EL (cell line): ENCODE data around the gene GPR39.

Source experiments
- DNase-seq: peaks from one replicate; pipeline ENCODE4 v3.0.0-alpha.2; 2016

GPR39 gene

DNA sequence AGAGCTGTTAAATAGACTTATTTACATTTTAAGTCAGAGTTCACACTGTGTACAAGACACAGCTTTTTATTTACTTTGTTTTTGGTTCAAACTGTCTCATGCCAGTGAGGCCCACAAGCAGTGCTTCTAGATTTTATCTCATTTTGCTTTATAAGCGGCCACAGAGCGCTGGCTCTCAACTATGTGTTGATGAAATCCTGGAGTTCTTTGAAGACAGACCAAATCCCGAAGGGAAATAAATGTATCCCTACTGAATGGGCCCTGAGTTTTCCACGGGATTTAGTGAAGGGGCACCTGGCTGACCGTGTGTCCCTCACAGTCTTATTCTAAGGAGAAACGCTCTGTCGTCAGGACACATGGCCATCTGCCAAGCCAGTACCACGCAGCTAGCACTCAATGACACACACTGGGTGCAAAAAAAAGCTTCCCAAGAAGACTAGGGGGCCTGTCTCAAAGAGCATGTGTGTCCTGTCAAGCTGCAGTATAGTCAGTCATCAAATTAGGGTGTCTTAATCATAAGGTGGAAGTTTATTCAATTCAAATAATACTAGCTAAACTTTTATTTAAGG lies 230.0 kb downstream of the GPR39 start:
- DNase-seq: no peak

DNA sequence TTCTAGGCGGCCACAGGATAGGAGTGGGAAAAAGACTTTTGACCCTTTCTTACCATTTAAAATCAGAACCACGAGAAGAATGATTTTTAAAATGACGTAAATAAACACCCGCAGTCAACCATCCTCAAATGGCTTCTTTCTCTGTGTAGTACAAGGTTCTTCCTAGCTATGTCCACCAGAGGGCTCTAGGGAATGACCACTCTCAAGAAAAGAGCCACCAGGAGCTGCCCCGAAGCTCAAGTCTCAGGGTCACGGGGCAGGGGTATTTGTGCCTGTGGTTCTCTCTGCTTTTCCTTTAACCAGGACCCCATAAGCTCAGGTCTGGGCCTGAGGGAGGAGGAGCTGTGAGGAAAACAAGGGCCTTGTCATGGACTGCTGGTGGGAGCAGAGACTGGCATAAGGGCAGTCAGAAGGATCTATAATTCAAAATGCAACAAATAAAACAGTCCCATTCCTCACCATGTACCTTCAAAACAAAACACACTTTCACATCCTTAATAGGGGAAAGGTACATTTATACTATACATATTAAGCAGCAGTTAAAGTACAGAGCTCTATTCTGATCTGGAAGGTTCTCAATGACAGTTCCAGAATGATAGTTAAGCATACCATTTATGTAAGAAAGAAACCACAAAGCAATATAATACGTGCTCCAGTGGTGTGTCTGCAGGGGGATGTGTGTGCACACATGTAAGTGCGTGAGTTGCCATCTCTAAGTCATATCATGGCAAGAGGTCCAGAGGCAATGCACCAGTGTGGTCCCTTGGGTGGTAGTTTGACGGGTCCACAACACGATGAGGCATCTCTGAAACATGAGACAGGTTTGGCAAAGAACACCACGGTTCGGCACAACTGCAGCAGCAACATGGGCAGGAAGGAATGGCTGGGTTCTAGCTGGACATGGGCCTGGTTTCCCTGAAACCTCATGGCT lies 234.8 kb downstream of the GPR39 start:
- DNase-seq: peak; percentile 48

GRCh38 chr2:132652474-132652873 lies 235.9 kb downstream of the GPR39 start:
- no peak for DNase-seq

DNA sequence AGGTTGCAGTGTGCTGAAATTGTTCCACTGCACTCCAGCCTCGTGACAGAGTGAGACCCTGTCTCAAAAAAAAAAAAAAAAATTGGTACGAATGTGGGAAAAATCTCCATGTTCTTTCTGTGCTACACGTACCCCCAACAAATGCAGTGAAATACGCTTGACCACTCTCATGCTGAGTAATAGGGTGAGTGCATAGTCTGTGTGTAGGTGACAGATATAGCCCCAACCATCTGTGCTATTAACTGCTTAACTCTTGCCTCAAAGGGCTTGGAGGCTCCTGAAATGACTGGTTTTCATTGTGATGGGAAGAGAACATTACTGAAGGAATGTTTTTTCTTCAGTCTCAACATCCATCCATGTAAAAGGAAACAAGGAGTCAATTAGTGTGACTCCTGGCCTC lies 237.7 kb downstream of the GPR39 start:
- no peak for DNase-seq

GRCh38 chr2:132654968-132655367 lies 238.4 kb downstream of the GPR39 start:
- no peak for DNase-seq

GRCh38 chr2:132656266-132656975 lies 239.8 kb downstream of the GPR39 start:
- DNase-seq: no peak

DNA sequence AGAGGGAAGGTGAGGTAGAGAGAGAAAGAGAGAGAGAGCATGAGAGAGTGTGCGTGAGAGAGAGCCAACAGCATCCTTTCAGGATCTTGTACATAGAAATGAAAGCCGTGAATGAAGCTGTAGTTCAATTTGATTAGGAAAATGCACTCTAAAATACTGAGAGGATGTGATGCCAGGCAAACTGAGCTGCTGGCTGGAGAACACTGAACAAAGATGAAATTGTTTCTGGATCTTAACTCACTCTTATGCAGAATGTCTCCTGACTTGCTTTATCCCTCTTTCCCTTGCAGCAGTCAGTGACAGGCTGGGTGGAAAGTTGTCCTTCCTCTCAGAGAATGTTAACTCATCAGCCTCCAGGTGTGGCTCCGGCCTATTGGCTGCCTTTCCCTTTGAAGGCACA lies 242.7 kb downstream of the GPR39 start:
- DNase-seq: no peak

- DNase-seq: peak; percentile 11
Observed at GRCh38 chr2:132662732-132663131, 246.1 kb downstream of the GPR39 start.

- no peak for DNase-seq
Observed at GRCh38 chr2:132664096-132664495, 247.5 kb downstream of the GPR39 start.

- no peak for DNase-seq
Observed at GRCh38 chr2:132665401-132666140, 249.0 kb downstream of the GPR39 start.

DNA sequence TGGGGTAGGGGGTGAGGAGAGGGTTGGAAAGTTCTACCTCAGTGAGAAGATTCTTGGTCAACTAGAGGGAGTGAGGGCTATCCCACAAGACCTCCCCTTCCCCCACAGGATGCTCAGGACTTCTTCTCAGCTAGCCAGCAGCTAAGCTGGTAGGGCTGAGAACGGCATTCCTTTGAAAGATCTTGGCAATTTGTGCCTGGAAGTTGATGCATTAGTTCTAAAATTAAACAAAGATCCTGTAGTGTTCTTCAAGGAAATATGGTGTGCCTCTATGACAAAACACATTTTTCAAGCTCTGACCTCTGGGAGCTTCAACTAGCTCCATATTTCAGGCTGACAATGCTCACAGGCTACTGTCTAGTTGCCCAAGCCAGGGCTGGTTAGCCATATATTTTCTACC lies 251.1 kb downstream of the GPR39 start:
- no peak for DNase-seq

GRCh38 chr2:132668189-132668823 lies 251.7 kb downstream of the GPR39 start:
- DNase-seq: peak; percentile 28

DNA sequence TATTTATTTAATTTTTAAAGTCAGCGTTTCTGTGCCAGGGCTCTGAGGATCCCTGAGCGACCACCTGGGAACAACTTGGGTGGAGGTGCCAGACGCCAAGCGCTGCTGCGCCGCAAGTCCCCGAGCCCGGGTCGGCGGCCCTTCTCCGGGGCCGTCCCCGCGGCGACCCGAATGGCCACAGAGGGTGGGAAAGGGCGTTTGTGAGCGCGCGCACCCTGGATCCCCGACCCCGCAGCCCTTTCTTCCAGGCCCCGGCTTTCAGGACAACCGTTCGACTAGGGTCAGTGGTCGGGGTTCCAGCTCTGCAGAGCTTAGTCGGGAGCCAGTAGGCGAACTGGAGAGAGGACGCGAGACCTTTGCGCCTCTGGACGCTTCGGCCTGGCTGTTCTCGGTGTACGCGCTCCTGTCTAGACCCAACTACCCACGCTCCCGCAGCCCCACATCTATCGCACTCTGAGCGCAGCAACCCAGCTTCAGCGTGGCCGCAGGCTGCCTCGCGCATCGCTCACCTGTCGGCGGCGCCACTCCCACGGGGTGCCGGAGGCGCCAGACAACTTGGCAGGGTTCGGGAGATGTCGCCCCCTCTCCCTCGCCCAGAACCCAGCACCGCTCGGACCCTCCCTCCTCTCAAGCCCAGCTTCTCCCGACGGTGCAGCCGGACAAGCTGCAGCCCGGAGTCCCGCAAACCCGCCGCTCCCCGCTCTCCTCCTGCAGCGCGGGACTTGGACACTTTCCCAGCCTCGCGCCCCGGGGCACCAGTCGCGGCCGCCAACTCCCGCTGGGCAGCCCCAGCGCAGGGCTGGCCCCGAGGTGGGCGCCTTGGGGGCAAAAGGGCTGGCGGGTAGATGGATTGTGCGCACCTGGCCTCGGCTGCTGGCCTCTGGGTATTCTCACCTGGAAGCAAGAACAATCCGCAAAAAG lies 252.6 kb downstream of the GPR39 start:
- peak; percentile 29 for DNase-seq

DNA sequence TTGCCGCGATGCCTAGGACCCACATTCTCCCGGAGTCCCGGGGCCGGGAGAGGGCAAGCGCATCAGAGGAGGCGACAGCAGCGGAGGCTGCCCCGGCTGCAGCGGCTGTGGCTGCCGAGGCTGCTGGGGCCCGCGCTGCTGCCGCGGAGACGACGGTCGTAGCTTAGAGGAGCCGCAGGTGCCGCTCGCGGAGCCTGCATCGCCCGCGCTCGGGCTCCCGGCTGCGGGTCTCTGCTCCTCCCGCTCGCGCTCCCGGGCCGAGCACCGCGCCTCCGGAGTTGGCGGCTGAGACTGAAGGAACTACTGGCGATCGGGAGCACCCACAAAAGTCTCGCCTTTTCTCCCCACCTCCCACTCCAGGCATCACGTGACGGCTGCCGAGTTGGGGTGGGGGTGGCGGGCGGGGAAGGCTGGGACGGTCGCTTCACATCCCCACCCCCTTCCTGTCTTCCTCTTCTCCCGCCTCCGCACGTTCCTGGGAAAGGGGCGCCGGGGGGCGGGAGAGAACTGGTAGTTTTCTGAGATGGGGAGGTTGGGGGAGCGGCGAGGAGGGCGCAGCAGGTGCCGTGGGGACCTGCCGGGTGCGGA lies 253.4 kb downstream of the GPR39 start, which contains the start of gene LYPD1:
Gene LYPD1, minus strand, starts transcription at position 298 of the 588 bp plus-strand sequence. Its CDS starts 273 bp downstream, at position 25.
- peak; percentile 59 for DNase-seq

DNA sequence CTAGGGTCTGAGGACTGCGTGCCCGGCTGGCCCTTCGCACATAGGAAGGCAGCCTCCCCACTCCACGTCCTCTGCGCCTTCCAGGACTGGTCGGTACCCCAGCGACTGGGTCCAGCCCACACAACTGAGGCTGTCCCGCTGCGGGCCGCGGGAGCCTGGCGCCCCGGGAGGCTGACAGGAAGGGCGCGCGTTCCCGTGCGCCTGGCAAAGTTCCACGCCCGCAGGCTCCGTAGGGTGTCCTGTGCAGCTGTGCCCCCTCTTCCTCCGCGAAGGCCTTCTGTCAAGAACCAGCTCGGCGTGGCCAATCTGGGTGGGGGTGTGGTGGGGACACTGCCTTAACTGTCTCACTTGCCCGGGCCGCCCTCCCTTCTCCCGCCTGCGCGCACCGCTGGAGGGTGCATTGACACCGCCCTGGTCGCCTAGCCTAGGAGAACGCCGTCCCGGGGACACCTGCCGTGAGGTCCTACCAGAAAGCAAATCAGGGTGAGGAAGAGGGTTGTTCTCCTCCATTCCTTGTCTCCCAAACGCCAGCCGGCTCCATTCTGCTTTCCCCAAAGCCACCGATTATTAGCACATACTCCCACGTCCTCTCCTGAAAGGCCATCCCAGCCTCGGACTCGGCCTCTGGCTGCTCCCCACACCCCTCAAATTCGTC lies 254.0 kb downstream of the GPR39 start:
- peak; percentile 63 for DNase-seq

GRCh38 chr2:132671151-132671835 lies 254.7 kb downstream of the GPR39 start:
- DNase-seq: peak; percentile 95

GRCh38 chr2:132676999-132677398 lies 260.4 kb downstream of the GPR39 start:
- DNase-seq: no peak

DNA sequence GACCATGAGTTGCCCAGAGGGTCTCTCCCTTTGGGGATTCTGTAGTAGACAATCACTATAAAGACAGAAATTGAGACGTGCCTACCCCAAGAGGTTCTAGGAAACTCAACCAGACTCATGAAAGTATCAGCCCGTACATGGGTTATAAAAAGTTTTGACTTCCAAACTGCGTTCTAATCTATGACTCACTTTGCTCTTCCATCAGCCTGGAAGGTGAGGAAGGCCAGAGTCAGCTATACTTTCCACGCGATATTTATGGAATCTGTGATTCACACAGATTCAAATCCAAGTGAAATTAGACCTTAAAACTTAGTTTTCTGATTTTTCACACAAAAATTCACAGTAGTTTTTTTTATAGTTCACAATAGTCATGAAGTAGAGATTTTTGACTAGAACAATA lies 261.1 kb downstream of the GPR39 start:
- DNase-seq: peak; percentile 68

GRCh38 chr2:132678483-132678882 lies 261.9 kb downstream of the GPR39 start:
- DNase-seq: peak; percentile 18

DNA sequence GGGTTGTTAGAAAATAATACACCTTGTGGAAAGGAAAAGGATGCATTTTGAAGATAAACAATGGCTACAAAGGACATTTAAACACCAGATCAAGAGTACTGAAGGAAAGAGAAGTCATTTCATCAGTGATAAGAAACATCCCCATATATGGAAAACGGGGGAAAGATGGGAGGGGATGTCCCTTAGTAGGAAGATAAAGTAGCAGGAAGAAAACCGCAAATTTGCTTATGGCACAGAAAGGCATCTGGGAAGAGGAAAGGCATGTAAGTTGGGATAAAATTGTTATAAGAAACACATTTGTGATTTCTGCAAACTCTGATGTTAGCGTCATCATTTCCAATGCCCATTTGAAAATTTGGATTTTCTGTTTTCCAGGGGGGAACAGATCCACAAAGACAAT lies 263.9 kb downstream of the GPR39 start:
- DNase-seq: no peak
